ENCODE measurements around the gene BMP6. TPM values are rescaled to one million over a fixed set of nuclear protein-coding genes. Genes with fewer than 3 reads are reported as not detected.

BMP6 gene
- total RNA-seq, 1 donor from 2014 or later: 3.2 TPM

GRCh38 chr6:7697820-7698623 is 27.9 kb upstream of the BMP6 start:
- H3K27ac ChIP-seq: no peak overlapping the region
- H3K9me3 ChIP-seq: no peaks in the 10 kb centered on the region
- H3K4me3 ChIP-seq: no peak overlapping the region
- no peaks in the 10 kb centered on the region for H3K4me1 ChIP-seq
- DNase-seq (ENCODE audit: extremely low spot score in 2 of 2): no peak
- TF ChIP-seq POLR2A (IDR thresholded peaks at IDR 0.05) (no peak), POLR2AphosphoS5 (IDR thresholded peaks at IDR 0.05; ENCODE audit: insufficient read depth in 1 of 2, low read depth in 1 of 2) (no peak)
- H3K36me3 ChIP-seq: no peaks in the 10 kb centered on the region
- intact Hi-C loops (cut with DNase I): no loop called here
- no peaks in the 10 kb centered on the region for H3K27me3 ChIP-seq

- no peaks in the 10 kb centered on the region for H3K36me3 ChIP-seq
- H3K4me3 ChIP-seq: no peak overlapping the region
- no peaks in the 10 kb centered on the region for H3K9me3 ChIP-seq
- intact Hi-C loops (cut with DNase I): no loop called here
- H3K27ac ChIP-seq: no peak overlapping the region
- H3K27me3 ChIP-seq: no peaks in the 10 kb centered on the region
- no peaks in the 10 kb centered on the region for H3K4me1 ChIP-seq
- no peak for DNase-seq (ENCODE audit: extremely low spot score in 2 of 2)
- TF ChIP-seq CTCF (IDR thresholded peaks at IDR 0.05) (no peak), POLR2AphosphoS5 (IDR thresholded peaks at IDR 0.05; ENCODE audit: insufficient read depth in 1 of 2, low read depth in 1 of 2) (no peak)
These were observed 24.6 kb upstream of the BMP6 start for GRCh38 chr6:7701212-7701834.

GRCh38 chr6:7703148-7703680 is 22.7 kb upstream of the BMP6 start:
- Histone ChIP-seq H3K27ac (no peak overlapping the region), H3K4me3 (no peak overlapping the region), H3K4me1 (no peaks in the 10 kb centered on the region), H3K9me3 (no peaks in the 10 kb centered on the region), H3K27me3 (no peaks in the 10 kb centered on the region), H3K36me3 (no peaks in the 10 kb centered on the region)
- no peak for DNase-seq (ENCODE audit: extremely low spot score in 2 of 2)
- TF ChIP-seq POLR2AphosphoS5 (IDR thresholded peaks at IDR 0.05; ENCODE audit: insufficient read depth in 1 of 2, low read depth in 1 of 2) (no peak), CTCF (IDR thresholded peaks at IDR 0.05) (no peak), POLR2A (IDR thresholded peaks at IDR 0.05) (no peak)
- intact Hi-C loops (cut with DNase I): no loop called here

GRCh38 chr6:7705483-7705882 is 20.4 kb upstream of the BMP6 start:
- TF ChIP-seq POLR2AphosphoS5 (IDR thresholded peaks at IDR 0.05; ENCODE audit: insufficient read depth in 1 of 2, low read depth in 1 of 2) (no peak), CTCF (IDR thresholded peaks at IDR 0.05) (no peak)
- intact Hi-C loops (cut with DNase I): no loop called here
- no peak overlapping the region for H3K4me3 ChIP-seq
- no peak overlapping the region for H3K27ac ChIP-seq
- H3K4me1 ChIP-seq: no peaks in the 10 kb centered on the region
- H3K9me3 ChIP-seq: no peaks in the 10 kb centered on the region
- H3K27me3 ChIP-seq: no peaks in the 10 kb centered on the region
- H3K36me3 ChIP-seq: no peaks in the 10 kb centered on the region
- no peak for DNase-seq (ENCODE audit: extremely low spot score in 2 of 2)

- DNase-seq (ENCODE audit: extremely low spot score in 2 of 2): no peak
- H3K27ac ChIP-seq: no peak overlapping the region
- no peak overlapping the region for H3K4me3 ChIP-seq
- intact Hi-C loops (cut with DNase I): no loop called here
- TF ChIP-seq POLR2AphosphoS5 (IDR thresholded peaks at IDR 0.05; ENCODE audit: insufficient read depth in 1 of 2, low read depth in 1 of 2) (no peak), CTCF (IDR thresholded peaks at IDR 0.05) (no peak), POLR2A (IDR thresholded peaks at IDR 0.05) (no peak)
- no peaks in the 10 kb centered on the region for H3K9me3 ChIP-seq
- no peaks in the 10 kb centered on the region for H3K4me1 ChIP-seq
- H3K27me3 ChIP-seq: no peaks in the 10 kb centered on the region
- no peaks in the 10 kb centered on the region for H3K36me3 ChIP-seq
These were observed 19.6 kb upstream of the BMP6 start for GRCh38 chr6:7706269-7706668.

Measured in vagina (tissue), 2 donors.